A172 (cell line): ENCODE results near the gene UBASH3B. TPM values are rescaled to one million over a fixed set of nuclear protein-coding genes. Genes with fewer than 3 reads are reported as not detected.
"Not testable (repeated sequence)": the region's sequence is repeated elsewhere in the genome, so short reads cannot be mapped to it uniquely, and the experiment has no call there.

Experiments used
- DNase-seq: peaks from one replicate; pipeline ENCODE4 v3.0.0-alpha.2; 2015; ENCODE audit warnings: low spot score
- total RNA-seq: library from RNA; depleted of rRNA; stranded (reverse); fragments of >200 nt; shearing (Covaris generic); gene quantifications from 2 replicates; pipeline ENCODE4 v1.2.3, GENCODE V29; 2014; rRNA removed

UBASH3B gene
- total RNA-seq, result 4.0 and 6.9 TPM in 2 replicates

GRCh38 chr11:122655527-122656072, at the start of gene UBASH3B:
Gene UBASH3B, plus strand, starts transcription at chr11:122655722. Its CDS starts 328 bp downstream, at chr11:122656050.
- DNase-seq, result peak; percentile 74

GRCh38 chr11:122607162-122607561, 48.4 kb upstream of the UBASH3B start:
- DNase-seq, result not testable (repeated sequence)

- no peak for DNase-seq
These were observed 43.2 kb upstream of the UBASH3B start for GRCh38 chr11:122612123-122612824.

GRCh38 chr11:122616718-122617117, 38.8 kb upstream of the UBASH3B start:
- DNase-seq, result no peak

GRCh38 chr11:122617297-122617696, 38.2 kb upstream of the UBASH3B start:
- no peak for DNase-seq

- no peak for DNase-seq
These were observed 37.6 kb upstream of the UBASH3B start for GRCh38 chr11:122617926-122618325.

- no peak for DNase-seq
These were observed 36.6 kb upstream of the UBASH3B start for GRCh38 chr11:122618927-122619326.

GRCh38 chr11:122619757-122620156, 35.8 kb upstream of the UBASH3B start:
- DNase-seq, result no peak

- DNase-seq, result not testable (repeated sequence)
These were observed 30.0 kb upstream of the UBASH3B start for GRCh38 chr11:122625501-122625900.

- DNase-seq, result no peak
These were observed 29.4 kb upstream of the UBASH3B start for GRCh38 chr11:122625976-122626665.

- DNase-seq, result no peak
These were observed 27.8 kb upstream of the UBASH3B start for GRCh38 chr11:122627745-122628144.

GRCh38 chr11:122628810-122629555, 26.5 kb upstream of the UBASH3B start:
- peak; percentile 69 for DNase-seq

GRCh38 chr11:122632181-122632824, 23.2 kb upstream of the UBASH3B start:
- no peak for DNase-seq

GRCh38 chr11:122633219-122633829, 22.2 kb upstream of the UBASH3B start:
- peak; percentile 34 for DNase-seq

- no peak for DNase-seq
These were observed 21.0 kb upstream of the UBASH3B start for GRCh38 chr11:122634501-122634900.

- DNase-seq, result no peak
These were observed 18.0 kb upstream of the UBASH3B start for GRCh38 chr11:122637541-122637940.

- peak; percentile 92 for DNase-seq
These were observed 13.0 kb upstream of the UBASH3B start for GRCh38 chr11:122642472-122642922.

- peak; percentile 59 for DNase-seq
These were observed 12.6 kb upstream of the UBASH3B start for GRCh38 chr11:122642971-122643370.

- no peak for DNase-seq
These were observed 9.7 kb upstream of the UBASH3B start for GRCh38 chr11:122645847-122646246.

GRCh38 chr11:122646549-122647340, 8.8 kb upstream of the UBASH3B start:
- no peak for DNase-seq
